Measurements from ENCODE around the gene POLR2F.

POLR2F gene

DNA sequence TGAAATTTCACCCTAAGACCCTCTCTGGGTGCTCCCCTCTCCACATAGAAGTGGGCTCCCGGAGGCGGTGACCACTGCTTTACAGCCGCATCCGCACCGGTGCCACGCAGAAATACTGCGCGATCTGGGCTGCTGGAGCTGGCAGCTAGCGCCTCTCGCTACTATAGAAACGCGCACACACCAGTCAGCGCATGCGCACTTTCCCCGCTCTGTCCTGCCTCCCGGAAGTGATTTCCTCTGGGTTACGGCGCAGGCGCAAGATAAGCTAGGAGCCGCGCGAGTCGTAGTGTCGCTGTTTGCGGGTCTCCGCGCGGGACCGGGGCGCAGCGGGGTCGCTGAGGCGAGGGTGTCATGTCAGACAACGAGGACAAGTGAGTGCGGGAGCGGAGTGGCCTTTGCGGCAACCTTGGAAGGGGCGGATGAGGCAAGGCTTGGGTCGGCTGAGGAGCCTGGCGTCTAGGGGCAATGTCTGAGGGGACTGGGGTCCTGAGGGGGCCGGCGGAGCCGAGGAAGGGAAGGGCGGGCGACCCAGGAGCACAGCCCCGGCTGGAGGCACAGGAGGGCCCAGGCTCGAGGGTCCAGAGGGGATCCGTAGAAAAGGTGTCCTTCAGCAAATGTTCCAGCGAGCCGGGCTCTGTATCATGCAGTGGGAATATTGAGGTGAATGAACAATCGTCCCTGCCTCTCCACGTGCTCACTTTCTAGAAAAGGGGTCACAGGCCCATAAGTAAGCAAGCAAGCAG lies at the start of gene POLR2F, which contains the start of gene C22orf23:
Gene POLR2F, plus strand, starts transcription at position 263 of the 743 bp plus-strand sequence. Its CDS starts 89 bp downstream, at position 352.
Gene C22orf23, minus strand, starts transcription at position 165 of the 743 bp plus-strand sequence. CDS start 452 bp downstream, outside the sequence.
- DNase-seq (ENCODE audit: low spot score), result peak; percentile 96

- DNase-seq (ENCODE audit: low spot score), result peak; percentile 88
Measured at GRCh38 chr22:37904572-37905533, 48.6 kb upstream of the POLR2F start.

- DNase-seq (ENCODE audit: low spot score), result peak; percentile 51
Measured at GRCh38 chr22:37905534-37906363, 47.8 kb upstream of the POLR2F start, which contains the start of gene MICALL1. MICALL1 (plus strand) TSS chr22:37906297; CDS start chr22:37906423, 126 bp downstream.

- DNase-seq (ENCODE audit: low spot score), result no peak
Measured at GRCh38 chr22:37906364-37907008, 47.0 kb upstream of the POLR2F start.

DNA sequence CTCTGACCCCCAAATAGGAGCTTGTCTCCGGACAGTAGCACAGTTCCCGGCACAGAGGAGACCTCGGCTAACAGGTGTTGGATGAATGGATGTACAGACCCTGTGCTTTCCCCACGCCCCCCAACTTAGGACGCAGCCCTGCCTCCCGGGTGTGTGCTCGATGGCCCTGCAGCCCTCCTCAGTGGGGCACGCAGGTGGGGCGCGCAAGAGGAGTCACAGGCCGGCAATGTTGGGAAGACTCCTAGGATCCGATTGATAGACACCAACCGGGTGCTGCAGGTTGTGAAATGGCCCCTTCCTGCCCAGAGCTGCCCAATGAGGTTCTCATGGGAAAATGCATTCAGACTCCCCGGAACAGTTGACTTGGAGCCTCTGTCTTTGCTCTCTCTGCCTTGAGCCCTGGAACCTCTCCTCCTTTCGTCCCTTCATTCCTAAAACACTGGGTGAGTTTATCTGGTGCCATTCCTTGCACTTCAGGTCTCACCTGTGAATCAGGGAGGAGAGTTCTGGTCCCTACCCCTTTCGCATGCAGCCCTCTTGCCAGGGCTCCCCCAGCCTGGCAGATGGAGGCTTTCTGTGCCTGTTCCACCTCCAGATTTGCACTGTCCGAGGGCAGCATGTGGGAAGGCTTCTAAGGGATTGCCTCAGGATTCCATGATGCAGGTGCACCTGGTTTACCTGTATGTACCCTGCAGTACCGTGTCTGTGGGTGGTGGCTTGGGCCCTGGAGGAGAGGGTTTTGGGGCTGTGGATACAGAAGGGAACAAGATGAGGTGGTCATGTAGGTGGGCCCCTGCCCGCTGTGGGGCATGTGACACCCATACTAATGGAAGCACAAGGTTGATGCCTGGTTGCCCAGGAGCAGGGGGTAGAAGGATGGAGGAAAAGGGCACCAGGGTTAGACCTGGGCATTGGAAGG lies 46.2 kb upstream of the POLR2F start:
- peak; percentile 53 for DNase-seq (ENCODE audit: low spot score)

DNA sequence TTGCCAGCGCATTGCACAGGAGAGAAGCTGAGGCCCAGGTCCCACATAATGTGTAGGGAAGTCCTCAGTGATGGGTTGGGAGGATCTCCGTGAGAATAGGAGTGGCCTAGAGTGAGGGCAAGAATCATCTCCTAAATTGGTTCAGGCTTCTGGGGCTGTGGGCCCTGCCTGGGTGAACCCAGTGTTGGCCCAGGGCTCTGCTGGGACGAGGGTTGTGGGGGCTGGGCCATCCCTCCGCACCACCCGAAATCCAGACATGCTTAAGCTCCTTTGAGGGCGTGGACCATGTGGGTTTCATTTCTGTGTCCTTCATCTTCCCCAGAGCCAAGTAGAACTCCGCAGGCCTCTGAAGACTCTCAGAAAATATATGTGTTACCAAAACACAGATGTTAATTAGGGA lies 43.7 kb upstream of the POLR2F start:
- DNase-seq (ENCODE audit: low spot score), result no peak

DNA sequence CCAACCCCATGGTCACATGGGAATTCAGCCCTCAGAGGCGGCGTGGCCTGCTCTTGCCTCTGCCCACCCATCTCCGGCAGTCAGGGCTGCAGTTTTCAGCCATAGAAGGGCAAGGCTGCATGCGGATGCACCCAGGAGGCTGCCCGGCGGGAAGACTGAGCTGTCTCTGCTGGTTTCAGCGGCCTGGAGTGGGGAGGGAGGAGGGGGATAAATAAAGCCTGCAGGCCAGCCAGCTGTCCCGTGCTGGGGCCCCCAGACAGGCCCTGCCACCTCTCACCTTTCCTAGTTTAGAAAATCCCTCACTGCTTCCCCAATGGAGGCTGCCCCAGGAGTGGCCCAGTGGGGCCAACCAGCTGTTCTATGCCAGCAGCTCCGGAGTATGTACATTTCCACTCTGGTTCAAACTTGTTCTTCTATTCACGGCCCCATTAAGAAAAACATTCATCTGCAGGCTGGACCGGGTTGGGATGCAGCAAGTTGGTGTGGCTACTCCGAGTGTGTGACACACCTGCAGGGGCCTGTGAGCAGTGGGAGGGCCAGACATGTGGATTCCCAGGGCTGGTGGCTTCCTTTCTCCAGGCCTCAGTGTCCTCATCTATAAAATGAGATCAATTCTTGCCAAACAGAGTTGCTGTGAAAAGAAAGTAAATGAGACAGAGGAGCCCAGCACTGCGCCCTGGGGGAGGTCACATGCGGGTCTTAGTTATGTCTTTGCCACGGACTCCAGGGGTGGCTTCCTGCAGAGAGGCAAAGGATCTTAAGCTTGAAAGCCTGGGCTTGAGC lies 42.4 kb upstream of the POLR2F start:
- no peak for DNase-seq (ENCODE audit: low spot score)

GRCh38 chr22:37911697-37912096 lies 41.8 kb upstream of the POLR2F start:
- no peak for DNase-seq (ENCODE audit: low spot score)

DNA sequence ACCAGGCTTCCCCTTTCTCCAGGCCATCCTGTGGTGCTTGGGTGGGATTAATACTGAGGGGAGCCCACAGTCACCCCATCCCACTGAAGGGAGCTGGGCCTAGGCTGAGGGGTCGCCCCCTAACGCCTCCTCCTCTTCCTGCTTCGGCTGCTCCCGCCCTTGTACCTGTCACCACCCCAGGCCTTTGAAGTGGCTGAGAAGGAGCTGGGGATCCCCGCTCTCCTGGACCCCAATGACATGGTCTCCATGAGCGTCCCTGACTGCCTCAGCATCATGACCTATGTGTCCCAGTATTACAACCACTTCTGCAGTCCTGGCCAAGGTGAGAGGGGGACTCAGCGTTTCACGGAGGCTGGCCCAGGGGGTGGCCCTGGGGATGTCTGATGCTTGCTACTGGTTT lies 41.3 kb upstream of the POLR2F start:
- no peak for DNase-seq (ENCODE audit: low spot score)

DNA sequence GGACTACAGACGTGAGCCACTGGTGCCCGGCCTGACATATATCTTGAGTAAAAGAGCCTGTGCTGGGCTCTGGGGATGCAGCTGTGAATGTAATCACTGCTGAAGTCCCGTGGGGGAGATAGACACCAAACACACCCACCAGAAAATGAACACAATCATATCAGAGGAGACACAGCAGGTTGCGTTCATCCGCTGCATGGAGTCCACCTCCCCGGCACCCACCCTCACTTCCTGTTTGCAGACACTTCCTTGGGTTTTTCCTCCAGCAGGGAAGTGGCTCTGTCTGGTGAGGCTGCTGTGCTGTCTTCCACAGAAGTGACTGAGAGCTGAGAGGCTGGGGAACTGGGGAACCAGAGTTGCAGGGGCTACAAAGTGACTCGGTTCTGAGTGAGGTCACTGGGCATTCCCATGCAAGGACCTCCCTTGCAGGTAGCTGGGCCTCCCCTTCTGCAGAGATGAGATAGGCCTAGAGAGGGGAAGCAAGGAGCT lies 40.2 kb upstream of the POLR2F start:
- DNase-seq (ENCODE audit: low spot score), result no peak

GRCh38 chr22:37916311-37916710 lies 37.2 kb upstream of the POLR2F start:
- no peak for DNase-seq (ENCODE audit: low spot score)

GRCh38 chr22:37917874-37918548 lies 35.5 kb upstream of the POLR2F start:
- no peak for DNase-seq (ENCODE audit: low spot score)

DNA sequence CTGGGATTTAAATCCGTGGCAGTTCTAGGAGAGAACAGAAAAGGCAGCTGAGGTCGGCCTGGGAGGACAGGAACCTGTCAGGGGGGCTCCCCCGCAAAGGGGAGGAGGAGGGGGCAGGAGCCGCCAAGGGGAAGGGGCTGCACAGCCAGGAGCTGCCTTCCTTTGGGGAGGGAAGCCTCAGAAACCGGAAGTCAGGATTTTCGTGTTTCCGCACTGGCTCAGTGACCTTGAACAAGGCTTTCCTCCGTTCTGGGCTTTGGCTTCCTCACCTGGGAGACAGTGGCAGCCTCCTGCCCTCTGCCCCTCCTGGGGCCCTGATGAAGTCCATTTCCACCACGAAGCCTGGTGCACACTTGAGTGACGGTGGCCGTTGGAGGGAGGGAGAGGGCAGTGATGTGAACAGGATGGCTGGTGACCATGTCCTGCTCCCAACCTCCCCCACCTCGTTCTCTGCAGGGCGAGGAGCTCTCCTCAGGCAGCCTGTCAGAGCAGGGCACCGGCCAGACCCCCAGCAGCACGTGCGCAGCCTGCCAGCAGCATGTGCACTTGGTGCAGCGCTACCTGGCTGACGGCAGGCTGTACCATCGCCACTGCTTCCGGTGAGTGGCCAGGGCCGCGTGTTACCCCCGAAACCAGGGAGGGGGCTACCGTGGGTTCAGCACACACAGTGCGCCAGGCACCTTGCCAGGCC lies 34.8 kb upstream of the POLR2F start:
- DNase-seq (ENCODE audit: low spot score), result no peak

DNA sequence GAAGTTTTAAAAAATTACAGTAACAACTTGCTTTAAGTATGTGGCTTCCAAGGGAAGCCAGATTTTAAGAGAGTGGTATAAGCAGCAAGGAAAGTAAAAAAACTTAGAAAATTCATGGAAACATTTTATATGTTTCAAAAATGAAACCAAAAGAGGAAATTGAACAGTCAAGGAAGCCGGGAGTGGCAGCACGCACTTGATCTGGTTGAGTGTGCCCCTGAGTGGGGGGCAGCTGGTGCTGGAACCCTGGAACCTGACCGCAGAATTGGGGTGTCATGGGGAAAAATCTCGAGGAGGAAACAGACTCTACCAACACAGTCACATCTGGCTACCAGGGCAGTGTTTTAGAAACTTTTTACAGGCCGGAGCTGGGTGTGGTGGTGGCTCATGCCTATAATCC lies 33.4 kb upstream of the POLR2F start:
- no peak for DNase-seq (ENCODE audit: low spot score)

DNA sequence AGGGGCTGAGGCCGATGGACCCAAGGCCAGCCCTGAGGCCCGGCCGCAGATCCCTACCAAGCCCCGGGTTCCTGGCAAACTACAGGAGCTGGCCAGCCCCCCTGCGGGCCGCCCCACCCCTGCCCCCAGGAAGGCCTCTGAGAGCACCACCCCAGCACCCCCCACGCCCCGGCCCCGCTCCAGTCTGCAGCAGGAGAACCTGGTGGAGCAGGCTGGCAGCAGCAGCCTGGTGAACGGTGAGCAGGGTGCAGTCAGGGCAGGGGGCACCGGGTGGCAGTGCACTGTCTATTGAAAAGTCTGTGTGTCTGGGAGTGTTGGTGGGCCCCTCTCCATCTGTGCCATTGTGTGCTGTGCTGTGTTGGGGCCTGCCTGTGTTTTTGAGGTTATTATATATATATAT lies 31.3 kb upstream of the POLR2F start:
- no peak for DNase-seq (ENCODE audit: low spot score)

GRCh38 chr22:37923927-37924326 lies 29.6 kb upstream of the POLR2F start:
- no peak for DNase-seq (ENCODE audit: low spot score)

GRCh38 chr22:37924386-37925065 lies 29.0 kb upstream of the POLR2F start:
- DNase-seq (ENCODE audit: low spot score), result no peak

Data from cerebellar cortex (tissue), 1 donor.